Subcutaneous abdominal adipose tissue (tissue), 5 donors: ENCODE results near the gene EFCAB6.

ENCODE experiments used
- H3K27ac ChIP-seq: one replicate; pipeline ENCODE4 v1.7.0; 2013; ENCODE audit warnings: low read depth, mild to moderate bottlenecking, inconsistent platforms, low read length, moderate library complexity
- H3K27me3 ChIP-seq, 5 donors: one replicate each; pipeline ENCODE4 v1.7.0; 2013; ENCODE audit warnings: low read length in 5 of 5, inconsistent platforms in 1 of 5; ENCODE audit not compliant: control insufficient read depth in 5 of 5, insufficient read depth in 4 of 5
- H3K36me3 ChIP-seq, 5 donors: one replicate each; pipeline ENCODE4 v1.7.0; 2013; ENCODE audit warnings: low read length in 5 of 5; ENCODE audit not compliant: control insufficient read depth in 5 of 5, insufficient read depth in 5 of 5
- H3K4me1 ChIP-seq, 5 donors: one replicate each; pipeline ENCODE4 v1.7.0; 2013; ENCODE audit warnings: low read length in 5 of 5, mild to moderate bottlenecking in 3 of 5, moderate library complexity in 1 of 5; ENCODE audit not compliant: control insufficient read depth in 5 of 5, insufficient read depth in 5 of 5
- H3K4me3 ChIP-seq, 5 donors: one replicate each; pipeline ENCODE4 v1.7.0; 2013; ENCODE audit warnings: low read length in 5 of 5, low read depth in 1 of 5
- H3K9ac ChIP-seq, 5 donors: one replicate each; pipeline ENCODE4 v1.7.0; 2013; ENCODE audit warnings: low read length in 5 of 5, mild to moderate bottlenecking in 4 of 5, moderate library complexity in 3 of 5
- H3K9me3 ChIP-seq, 5 donors: one replicate each; pipeline ENCODE4 v1.7.0; 2013; ENCODE audit warnings: low read length in 5 of 5; ENCODE audit not compliant: control insufficient read depth in 5 of 5
- donor health status: healthy.
- donor health status: healthy.
- donor health status: healthy.
- donor health status: healthy.
- donor health status: healthy.

The EFCAB6 gene

GRCh38 chr22:43839781-43840180 lies 27.7 kb upstream of the EFCAB6 start:
- Histone ChIP-seq H3K4me3 (no peak overlapping the region), H3K27me3 (peaks cover 0 to 13% (median 5%) of the 10 kb centered on the region in 5 donors), H3K4me1 (no peaks in the 10 kb centered on the region), H3K36me3 (no peaks in the 10 kb centered on the region), H3K9ac (no peak overlapping the region), H3K9me3 (no peaks in the 10 kb centered on the region), H3K27ac (no peak overlapping the region)

GRCh38 chr22:43838571-43839307 lies 26.6 kb upstream of the EFCAB6 start:
- peaks cover 1 to 3% (median 2%) of the 10 kb centered on the region in 5 donors for H3K4me1 ChIP-seq
- no peak overlapping the region for H3K27ac ChIP-seq
- peaks cover 0 to 8% (median 5%) of the 10 kb centered on the region in 5 donors for H3K27me3 ChIP-seq
- no peaks in the 10 kb centered on the region for H3K36me3 ChIP-seq
- H3K4me3 ChIP-seq = no peak overlapping the region
- peaks cover 0 to under 1% (median 0%) of the 10 kb centered on the region in 5 donors for H3K9me3 ChIP-seq
- no peak overlapping the region for H3K9ac ChIP-seq

- Histone ChIP-seq H3K9ac (no peak overlapping the region), H3K36me3 (no peaks in the 10 kb centered on the region), H3K27me3 (peaks cover 0 to 11% (median 5%) of the 10 kb centered on the region in 5 donors), H3K4me3 (no peak overlapping the region), H3K27ac (no peak overlapping the region), H3K9me3 (peaks cover 0 to 2% (median 0%) of the 10 kb centered on the region in 5 donors), H3K4me1 (peaks cover 3 to 6% (median 5%) of the 10 kb centered on the region in 5 donors)
These were observed 26.1 kb upstream of the EFCAB6 start for GRCh38 chr22:43838161-43838560.

- peaks cover 3 to 11% (median 5%) of the 10 kb centered on the region in 5 donors for H3K4me1 ChIP-seq
These were observed 25.6 kb upstream of the EFCAB6 start for GRCh38 chr22:43837666-43838065.

GRCh38 chr22:43835736-43836135 lies 23.6 kb upstream of the EFCAB6 start:
- H3K9ac ChIP-seq = no peak overlapping the region
- H3K27me3 ChIP-seq = peaks cover 0 to 11% (median 7%) of the 10 kb centered on the region in 5 donors
- H3K4me1 ChIP-seq = peaks cover 3 to 11% (median 5%) of the 10 kb centered on the region in 5 donors
- H3K4me3 ChIP-seq = no peak overlapping the region
- peaks cover 0 to 2% (median 0%) of the 10 kb centered on the region in 5 donors for H3K9me3 ChIP-seq
- no peak overlapping the region for H3K27ac ChIP-seq
- H3K36me3 ChIP-seq = no peaks in the 10 kb centered on the region

More at GRCh38 chr22:43837666-43838065, 25.6 kb upstream of the EFCAB6 start:
- Histone ChIP-seq H3K9me3 (peaks cover 0 to 2% (median 0%) of the 10 kb centered on the region in 5 donors), H3K27ac (no peak overlapping the region), H3K36me3 (no peaks in the 10 kb centered on the region), H3K27me3 (peaks cover 0 to 11% (median 6%) of the 10 kb centered on the region in 5 donors), H3K4me3 (no peak overlapping the region), H3K9ac (no peak overlapping the region)

- Histone ChIP-seq H3K4me3 (no peak overlapping the region), H3K9ac (no peak overlapping the region), H3K36me3 (no peaks in the 10 kb centered on the region), H3K27ac (no peak overlapping the region), H3K9me3 (peaks cover 0 to 2% (median 0%) of the 10 kb centered on the region in 5 donors), H3K4me1 (peaks cover 7 to 17% (median 9%) of the 10 kb centered on the region in 5 donors), H3K27me3 (peaks cover 0 to 11% (median 7%) of the 10 kb centered on the region in 5 donors)
These were observed 23.1 kb upstream of the EFCAB6 start for GRCh38 chr22:43835166-43835565.

- Histone ChIP-seq H3K36me3 (no peaks in the 10 kb centered on the region), H3K27me3 (peaks cover 0 to 11% (median 7%) of the 10 kb centered on the region in 5 donors), H3K9ac (no peak overlapping the region), H3K27ac (no peak overlapping the region), H3K4me3 (no peak overlapping the region), H3K4me1 (peaks cover 13 to 33% (median 24%) of the 10 kb centered on the region in 5 donors), H3K9me3 (peaks cover 0 to 2% (median 0%) of the 10 kb centered on the region in 5 donors)
These were observed 21.5 kb upstream of the EFCAB6 start for GRCh38 chr22:43833286-43834240.

- Histone ChIP-seq H3K4me3 (no peak overlapping the region), H3K36me3 (no peaks in the 10 kb centered on the region), H3K9me3 (peaks cover 0 to 2% (median 0%) of the 10 kb centered on the region in 5 donors), H3K27ac (no peak overlapping the region), H3K9ac (no peak overlapping the region), H3K27me3 (peaks cover 0 to 11% (median 7%) of the 10 kb centered on the region in 5 donors), H3K4me1 (peaks cover 13 to 34% (median 25%) of the 10 kb centered on the region in 5 donors)
These were observed 20.5 kb upstream of the EFCAB6 start for GRCh38 chr22:43832393-43833265.
